HL-60 (cell line): ENCODE results near the gene DAGLA.

Source experiments
- CTCF ChIP-seq: IDR thresholded peaks from one replicate; pipeline ENCODE4 v1.5.1; 2011; ENCODE audit warnings: low read length, control low read depth, inconsistent platforms; ENCODE audit not compliant: insufficient read depth
- POLR2AphosphoS5 ChIP-seq: IDR thresholded peaks from 2 replicates; pipeline ENCODE4 v1.6.1; 2012; ENCODE audit warnings: low read depth

- TF ChIP-seq CTCF (no peak), POLR2AphosphoS5 (no peak)
These were observed 48.1 kb downstream of the DAGLA start for GRCh38 chr11:61728066-61728939.
